Measurements from ENCODE around the gene WDR35.

Gene WDR35

GRCh38 chr2:20023688-20024087, 33.8 kb upstream of the WDR35 start:
- Histone ChIP-seq H3K9me3 (no peaks in the 10 kb centered on the region), H3K36me3 (peaks cover 15% of the 10 kb centered on the region), H3K27me3 (no peaks in the 10 kb centered on the region), H3K27ac (no peak overlapping the region), H3K4me3 (ENCODE audit: low read depth in 1 of 2, low read length in 1 of 2) (no peak overlapping the region), H3K4me1 (ENCODE audit: control insufficient read depth in 1 of 2, insufficient read depth in 1 of 2, low read depth in 1 of 2, low read length in 1 of 2) (no peaks in the 10 kb centered on the region)
- TF ChIP-seq CTCF (IDR thresholded peaks at IDR 0.05): no peak

GRCh38 chr2:20021405-20022009, 31.6 kb upstream of the WDR35 start:
- Histone ChIP-seq H3K27me3 (no peaks in the 10 kb centered on the region), H3K9me3 (no peaks in the 10 kb centered on the region), H3K4me3 (ENCODE audit: low read depth in 1 of 2, low read length in 1 of 2) (no peak overlapping the region), H3K4me1 (ENCODE audit: control insufficient read depth in 1 of 2, insufficient read depth in 1 of 2, low read depth in 1 of 2, low read length in 1 of 2) (no peaks in the 10 kb centered on the region), H3K27ac (no peak overlapping the region), H3K36me3 (no peaks in the 10 kb centered on the region)
- TF ChIP-seq CTCF (IDR thresholded peaks at IDR 0.05): no peak

- Histone ChIP-seq H3K9me3 (no peaks in the 10 kb centered on the region), H3K27ac (no peak overlapping the region), H3K4me1 (ENCODE audit: control insufficient read depth in 1 of 2, insufficient read depth in 1 of 2, low read depth in 1 of 2, low read length in 1 of 2) (no peaks in the 10 kb centered on the region), H3K4me3 (ENCODE audit: low read depth in 1 of 2, low read length in 1 of 2) (no peak overlapping the region), H3K27me3 (peaks cover 2% of the 10 kb centered on the region), H3K36me3 (no peaks in the 10 kb centered on the region)
- no peak for TF ChIP-seq CTCF (IDR thresholded peaks at IDR 0.05)
Measured at GRCh38 chr2:20019747-20020146, 29.8 kb upstream of the WDR35 start.

- Histone ChIP-seq H3K9me3 (no peaks in the 10 kb centered on the region), H3K36me3 (no peaks in the 10 kb centered on the region), H3K4me1 (ENCODE audit: control insufficient read depth in 1 of 2, insufficient read depth in 1 of 2, low read depth in 1 of 2, low read length in 1 of 2) (no peaks in the 10 kb centered on the region), H3K27me3 (peaks cover 13% of the 10 kb centered on the region), H3K4me3 (ENCODE audit: low read depth in 1 of 2, low read length in 1 of 2) (no peak overlapping the region), H3K27ac (no peak overlapping the region)
- no peak for TF ChIP-seq CTCF (IDR thresholded peaks at IDR 0.05)
Measured at GRCh38 chr2:20018601-20019152, 28.8 kb upstream of the WDR35 start.

GRCh38 chr2:20016346-20016745, 26.4 kb upstream of the WDR35 start:
- Histone ChIP-seq H3K4me3 (ENCODE audit: low read depth in 1 of 2, low read length in 1 of 2) (no peak overlapping the region), H3K9me3 (no peaks in the 10 kb centered on the region), H3K4me1 (ENCODE audit: control insufficient read depth in 1 of 2, insufficient read depth in 1 of 2, low read depth in 1 of 2, low read length in 1 of 2) (peaks cover 0 to 11% of the 10 kb centered on the region in 2 experiments), H3K36me3 (no peaks in the 10 kb centered on the region), H3K27me3 (peaks cover 36% of the 10 kb centered on the region), H3K27ac (no peak overlapping the region)
- TF ChIP-seq CTCF (IDR thresholded peaks at IDR 0.05): no peak
